Globus pallidus (tissue), 1 donor: ENCODE measurements around the gene NRXN3.
A peak's percentile ranks its signal among the peaks of the same experiment; 100 is the strongest.

ENCODE experiments used
- DNase-seq: peaks from one replicate; pipeline ENCODE4 v3.0.0-alpha.2; 2015; ENCODE audit warnings: low spot score

NRXN3 gene

GRCh38 chr14:79144896-79145295 lies 974.7 kb downstream of the NRXN3 start:
- DNase-seq = no peak

- no peak for DNase-seq
Observed at GRCh38 chr14:79150226-79150625, 980.1 kb downstream of the NRXN3 start.

- no peak for DNase-seq
Observed at GRCh38 chr14:79157369-79157768, 987.2 kb downstream of the NRXN3 start.

GRCh38 chr14:79161571-79161970 lies 991.4 kb downstream of the NRXN3 start:
- no peak for DNase-seq

- no peak for DNase-seq
Observed at GRCh38 chr14:79162833-79163232, 992.7 kb downstream of the NRXN3 start.

- DNase-seq = no peak
Observed at GRCh38 chr14:79165471-79166090, 995.4 kb downstream of the NRXN3 start.

GRCh38 chr14:79166171-79166570 lies 996.0 kb downstream of the NRXN3 start:
- DNase-seq = no peak

- no peak for DNase-seq
Observed at GRCh38 chr14:79167957-79168356, 997.8 kb downstream of the NRXN3 start.

- peak; percentile 4 for DNase-seq
Observed at GRCh38 chr14:79175671-79176070, 1005.5 kb downstream of the NRXN3 start.

GRCh38 chr14:79177106-79177505 lies 1006.9 kb downstream of the NRXN3 start:
- DNase-seq = no peak

GRCh38 chr14:79178719-79179118 lies 1008.5 kb downstream of the NRXN3 start:
- DNase-seq = no peak

- DNase-seq = no peak
Observed at GRCh38 chr14:79179985-79180384, 1009.8 kb downstream of the NRXN3 start.

- no peak for DNase-seq
Observed at GRCh38 chr14:79180656-79181055, 1010.5 kb downstream of the NRXN3 start.

GRCh38 chr14:79186523-79186922 lies 1016.4 kb downstream of the NRXN3 start:
- DNase-seq = no peak

GRCh38 chr14:79193689-79194477 lies 1023.7 kb downstream of the NRXN3 start:
- no peak for DNase-seq

GRCh38 chr14:79196216-79196615 lies 1026.0 kb downstream of the NRXN3 start:
- peak; percentile 2 for DNase-seq

- no peak for DNase-seq
Observed at GRCh38 chr14:79197516-79197915, 1027.3 kb downstream of the NRXN3 start.

GRCh38 chr14:79199217-79199616 lies 1029.0 kb downstream of the NRXN3 start:
- no peak for DNase-seq

GRCh38 chr14:79201564-79202207 lies 1031.5 kb downstream of the NRXN3 start:
- no peak for DNase-seq

- no peak for DNase-seq
Observed at GRCh38 chr14:79204591-79204990, 1034.4 kb downstream of the NRXN3 start.

GRCh38 chr14:79209418-79209817 lies 1039.2 kb downstream of the NRXN3 start:
- no peak for DNase-seq

- no peak for DNase-seq
Observed at GRCh38 chr14:79225815-79226214, 1055.6 kb downstream of the NRXN3 start.

GRCh38 chr14:79229383-79229909 lies 1059.3 kb downstream of the NRXN3 start:
- no peak for DNase-seq
